Activated CD4-positive, CD25-positive, alpha-beta regulatory T cell (primary cell): ENCODE data around the gene PCDH15.

Experiments
- DNase-seq, 4 experiments: peaks; one replicate each; lab custom pipeline; 2025; lab: John Stamatoyannopoulos, UW

The PCDH15 gene

GRCh38 chr10:54125098-54125747 is 675.8 kb downstream of the PCDH15 start:
- DNase-seq, result no peak

GRCh38 chr10:54124209-54124885 is 676.7 kb downstream of the PCDH15 start:
- DNase-seq, result no peak

GRCh38 chr10:54120806-54121205 is 680.2 kb downstream of the PCDH15 start:
- DNase-seq, result no peak

DNA sequence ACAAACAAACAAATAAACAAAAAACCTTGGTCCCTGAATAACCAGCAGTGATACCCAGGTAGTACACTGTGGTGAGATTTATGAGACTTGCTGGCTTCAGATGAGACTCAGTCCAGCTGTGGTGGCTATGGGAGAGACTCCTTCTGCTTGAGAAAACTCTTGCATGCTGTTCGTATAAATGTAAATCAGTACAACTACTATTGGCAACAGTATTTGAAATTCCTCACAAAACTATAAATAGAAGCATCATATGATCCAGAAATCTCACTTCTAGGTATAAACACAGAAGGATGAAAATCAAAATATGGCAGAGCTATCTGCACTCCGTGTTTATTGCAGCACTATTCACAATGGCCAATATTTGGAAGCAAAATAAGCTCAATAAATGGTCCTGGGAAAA is 692.1 kb downstream of the PCDH15 start:
- DNase-seq, result no peak

DNA sequence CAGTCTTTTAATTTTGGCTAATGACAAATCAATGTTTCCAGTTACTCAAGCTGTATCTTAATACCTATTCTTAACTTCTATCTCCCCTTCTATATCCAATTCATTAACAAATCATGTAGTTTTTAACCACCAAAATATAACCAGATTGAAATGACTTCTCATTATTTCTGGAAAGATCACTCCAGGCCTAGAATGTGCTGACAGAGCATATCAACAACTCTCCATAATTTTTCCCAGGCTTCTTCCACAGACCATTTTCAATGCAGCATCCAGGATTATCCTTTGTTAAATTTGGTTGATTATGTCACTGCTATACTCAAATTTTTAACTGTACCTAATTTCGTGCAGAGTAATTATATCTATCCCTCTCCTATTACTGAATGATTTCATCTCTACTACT is 704.1 kb downstream of the PCDH15 start:
- DNase-seq, result no peak

- DNase-seq, result no peak
These were observed 706.7 kb downstream of the PCDH15 start for GRCh38 chr10:54094321-54094720.

DNA sequence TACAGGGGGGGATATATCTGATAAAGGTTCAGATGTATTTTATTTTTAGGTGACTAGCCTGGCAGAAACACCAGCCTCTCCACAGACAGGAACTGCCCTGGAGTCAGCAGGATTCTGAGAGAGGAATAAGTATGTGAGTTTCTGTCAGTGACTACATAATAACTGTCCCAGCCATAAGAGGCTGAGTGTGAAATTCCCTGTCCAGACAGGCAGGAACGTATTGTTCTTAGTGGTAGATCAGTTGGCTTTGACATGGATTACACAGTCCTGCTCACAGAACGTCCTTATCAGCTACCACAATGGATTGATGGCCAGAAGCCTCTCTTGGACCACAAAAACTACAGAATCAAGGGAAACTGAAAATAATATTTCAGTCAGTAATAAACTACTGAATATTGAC is 709.8 kb downstream of the PCDH15 start:
- DNase-seq, result no peak

GRCh38 chr10:54081950-54082349 is 719.1 kb downstream of the PCDH15 start:
- DNase-seq, result no peak

DNA sequence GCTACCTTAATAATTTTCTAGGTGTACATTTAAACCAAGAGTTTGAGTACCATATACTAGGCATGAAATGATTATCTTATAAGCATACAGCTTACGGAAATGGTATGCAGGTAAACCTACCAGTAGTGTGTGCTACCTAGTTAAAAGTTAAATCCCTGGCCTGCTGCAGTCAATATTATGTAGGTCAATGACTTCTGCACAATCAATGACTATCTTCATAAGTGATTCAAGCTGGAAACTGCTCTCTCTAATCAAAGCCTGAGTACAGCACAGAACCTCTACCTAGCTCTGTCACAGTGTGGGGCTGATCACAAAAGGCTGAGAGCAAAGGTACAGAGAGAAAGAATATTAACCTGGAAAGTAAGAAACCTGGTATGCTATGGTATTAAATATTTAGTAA is 733.7 kb downstream of the PCDH15 start:
- DNase-seq, result no peak

- DNase-seq, result no peak
These were observed 734.4 kb downstream of the PCDH15 start for GRCh38 chr10:54066646-54067045.

DNA sequence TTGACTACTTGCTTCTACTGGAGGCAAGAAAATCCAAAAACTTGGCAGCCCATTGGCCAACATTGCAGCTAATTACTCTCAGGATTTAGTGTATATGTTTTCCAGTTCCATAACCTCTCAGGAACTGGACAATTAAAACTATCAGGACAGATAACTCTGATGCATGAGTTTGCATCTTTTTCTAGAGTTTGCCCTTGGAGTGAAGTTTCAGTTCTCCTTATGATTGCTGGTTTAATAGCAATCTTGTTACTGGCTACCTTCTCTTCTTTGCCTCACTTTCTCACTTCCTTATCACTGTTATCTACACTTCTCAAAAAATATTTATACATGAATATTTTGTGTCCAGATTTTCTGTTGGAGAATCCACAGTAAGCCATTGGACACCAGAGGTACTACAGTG is 735.9 kb downstream of the PCDH15 start:
- no peak for DNase-seq

GRCh38 chr10:54064215-54064614 is 736.8 kb downstream of the PCDH15 start:
- DNase-seq, result no peak

DNA sequence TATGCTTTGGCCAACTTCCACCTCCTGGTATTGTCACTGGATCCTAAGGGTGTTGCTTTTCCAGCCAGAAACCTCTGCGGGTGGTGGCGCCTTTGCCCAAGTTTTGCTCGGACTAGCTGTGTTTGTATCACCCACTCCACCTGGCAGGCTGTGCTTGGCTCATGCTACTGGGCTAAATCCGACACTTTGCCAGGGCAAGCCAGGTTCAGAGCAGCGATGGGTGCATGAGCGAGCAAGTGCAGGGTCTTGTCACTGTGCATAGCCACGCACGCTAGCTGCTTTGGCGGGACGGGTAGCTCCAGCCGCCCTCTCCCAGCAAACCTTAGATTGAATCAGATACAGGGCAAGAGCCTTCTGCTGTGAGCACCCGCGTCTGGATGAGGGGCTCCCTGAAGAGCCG is 737.5 kb downstream of the PCDH15 start:
- DNase-seq, result no peak

DNA sequence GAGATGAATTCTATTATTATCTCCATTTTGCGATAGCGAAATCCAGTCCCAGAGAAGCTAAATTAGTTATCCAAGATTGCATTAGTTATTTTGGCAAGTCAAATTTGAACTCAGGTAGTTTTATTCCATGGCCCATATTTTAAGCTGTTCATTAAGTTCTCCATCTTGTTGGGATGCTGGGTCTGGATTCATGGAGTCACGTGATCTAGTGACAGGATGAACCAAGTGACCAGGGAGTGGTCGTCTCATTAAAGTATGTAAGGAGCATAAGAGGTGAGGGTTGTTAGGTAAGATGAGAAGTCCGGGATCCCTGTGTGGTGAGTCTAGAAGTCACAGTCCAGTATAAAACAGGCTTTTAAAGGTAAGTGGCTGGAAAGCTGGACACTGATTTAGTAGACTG is 740.5 kb downstream of the PCDH15 start:
- no peak for DNase-seq

DNA sequence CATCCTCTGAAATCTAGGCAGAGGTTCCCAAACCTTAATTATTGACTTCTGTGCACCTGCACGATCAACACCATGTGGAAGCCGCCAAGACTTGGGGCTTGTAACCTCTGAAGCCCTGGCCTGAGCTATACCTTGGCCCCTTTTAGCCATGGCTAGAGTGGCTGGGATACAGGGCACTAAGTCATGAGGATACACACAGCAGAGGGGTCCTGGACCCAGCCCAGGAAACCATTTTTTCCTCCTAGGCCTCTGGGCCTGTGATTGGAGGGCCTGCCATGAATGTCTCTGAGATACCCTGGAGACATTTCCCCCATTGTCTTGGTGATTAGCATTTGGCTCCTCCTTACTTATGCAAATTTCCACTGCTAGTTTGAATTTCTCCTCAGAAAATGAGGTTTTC is 743.7 kb downstream of the PCDH15 start:
- DNase-seq, result no peak

DNA sequence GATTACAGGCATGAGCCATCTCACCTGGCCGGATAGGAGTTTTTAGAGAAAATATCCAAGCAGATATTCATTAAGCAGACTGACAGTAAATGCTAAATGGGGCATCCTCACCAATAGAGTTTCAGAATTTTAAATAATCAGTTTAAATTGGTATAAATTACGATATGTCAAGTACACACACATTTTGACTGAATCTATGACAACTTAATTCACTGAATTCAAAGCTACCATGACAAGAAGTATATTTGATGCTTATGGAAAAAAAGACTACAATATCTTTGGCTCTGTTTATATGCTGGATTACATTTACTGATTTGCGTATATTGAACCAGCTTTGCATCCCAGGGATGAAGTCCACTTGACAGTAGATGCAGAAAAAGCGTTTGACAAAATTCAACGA is 774.7 kb downstream of the PCDH15 start:
- DNase-seq, result no peak

DNA sequence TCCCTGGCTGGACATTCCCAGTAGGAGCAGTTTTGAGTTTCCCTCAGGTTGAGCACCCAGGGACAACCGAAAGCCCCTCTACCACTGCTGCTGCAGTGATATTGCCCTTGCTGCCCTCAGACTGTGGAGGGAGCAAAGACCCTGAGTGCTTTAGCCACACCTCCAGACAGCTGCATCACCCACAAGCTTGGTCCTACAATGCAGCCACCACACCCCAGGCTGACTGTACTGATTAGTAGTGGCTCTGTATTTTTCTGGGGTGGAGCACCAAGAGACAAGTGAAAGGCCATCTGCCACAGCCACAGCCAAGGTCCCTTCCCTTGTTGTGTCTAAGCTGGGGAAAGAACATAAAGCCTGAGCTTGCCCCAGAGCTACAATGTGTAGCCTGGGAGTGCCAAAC is 789.9 kb downstream of the PCDH15 start:
- no peak for DNase-seq

- DNase-seq, result no peak
These were observed 790.6 kb downstream of the PCDH15 start for GRCh38 chr10:54010337-54010933.

DNA sequence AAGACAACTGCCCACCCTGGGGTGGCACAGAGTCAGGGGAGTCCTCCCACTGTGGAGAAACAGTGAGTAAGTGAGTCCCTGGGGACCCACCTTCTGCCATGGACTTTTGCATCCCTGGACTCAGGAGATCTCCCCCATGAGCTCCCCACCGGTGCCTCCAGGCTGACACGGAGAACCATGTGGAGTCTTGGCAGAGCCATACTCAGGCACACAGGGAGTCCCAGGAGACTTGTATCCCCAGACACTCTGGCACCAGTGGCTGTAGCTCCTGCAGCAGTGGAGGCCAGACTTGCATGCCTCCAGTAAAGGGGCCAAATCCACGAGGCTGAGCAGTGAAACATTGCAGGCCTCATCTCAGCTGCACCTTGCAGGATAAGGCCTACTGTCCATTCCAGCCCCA is 791.4 kb downstream of the PCDH15 start:
- DNase-seq, result no peak

DNA sequence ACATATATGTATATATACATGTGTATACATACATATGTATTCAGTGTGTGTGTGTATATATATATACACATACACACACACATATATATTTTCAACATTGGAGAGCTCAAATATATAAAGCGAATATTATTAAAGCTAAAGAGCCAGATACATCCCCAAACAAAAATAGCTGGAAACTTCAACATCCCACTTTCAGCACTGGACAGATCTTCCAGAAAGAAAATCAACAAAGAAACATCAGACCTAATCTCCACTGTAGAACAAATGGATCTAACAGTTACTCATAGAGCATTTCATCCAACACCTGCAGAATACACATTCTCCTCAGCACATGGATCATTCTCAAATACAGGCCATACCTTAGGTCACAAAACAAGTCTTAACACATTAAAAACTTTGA is 799.0 kb downstream of the PCDH15 start:
- no peak for DNase-seq

DNA sequence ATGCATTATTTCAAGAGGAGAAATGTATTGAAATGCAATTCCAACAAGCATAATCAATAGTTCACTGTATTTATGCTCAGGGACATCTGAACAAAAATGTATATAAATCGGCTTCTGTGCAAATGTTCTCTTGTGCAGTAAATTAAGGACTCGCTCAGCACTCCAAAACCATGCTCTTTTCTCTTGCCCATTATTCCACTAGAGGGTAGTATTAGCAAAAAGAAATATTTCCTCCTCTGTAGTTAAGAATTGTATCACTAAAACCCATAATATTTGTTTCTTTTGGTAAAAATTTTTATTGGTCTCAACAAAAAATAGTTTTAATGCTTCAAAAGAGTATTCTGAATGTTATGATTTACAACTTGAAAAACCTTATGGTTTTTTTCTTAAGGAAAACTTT is 803.1 kb downstream of the PCDH15 start:
- DNase-seq, result no peak

DNA sequence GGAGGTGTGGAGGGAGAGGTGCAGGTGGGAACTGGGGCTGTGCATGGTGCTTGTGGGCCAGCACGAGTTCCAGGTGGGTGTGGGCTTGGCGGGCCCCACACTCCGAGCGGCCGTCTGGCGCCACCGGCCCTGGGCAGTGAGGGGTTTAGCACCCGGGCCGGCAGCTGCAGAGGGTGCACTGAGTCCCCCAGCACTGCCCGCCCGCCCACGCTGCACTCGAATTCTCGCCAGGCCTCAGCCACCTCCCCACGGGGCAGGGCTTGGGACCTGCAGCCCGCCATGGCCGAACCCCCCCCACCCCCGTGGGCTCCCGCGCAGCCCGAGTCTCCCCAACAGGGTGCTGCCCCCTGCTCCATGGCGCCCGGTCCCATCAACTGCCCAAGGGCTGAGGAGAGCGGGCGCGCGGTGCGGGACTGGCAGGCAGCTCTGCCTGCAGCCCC is 810.2 kb downstream of the PCDH15 start:
- DNase-seq, result no peak

DNA sequence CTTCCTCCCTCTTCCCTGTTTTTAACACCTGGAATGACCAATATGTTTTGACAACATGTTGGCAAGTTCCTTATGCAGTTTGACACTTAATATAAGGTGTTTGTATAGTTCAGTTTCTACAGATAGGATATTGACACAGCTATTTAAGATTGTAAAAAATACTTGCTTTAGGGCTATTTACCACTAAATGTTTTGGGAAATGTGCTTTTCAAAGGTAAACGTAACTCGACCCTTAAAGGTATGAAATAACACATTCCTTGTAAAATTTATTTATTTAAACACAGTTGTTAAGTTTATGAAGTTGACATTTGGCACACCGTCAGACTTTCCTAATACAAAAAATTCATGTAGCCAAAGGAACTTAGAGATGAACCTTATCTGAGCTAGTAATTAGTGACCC is 817.6 kb downstream of the PCDH15 start:
- no peak for DNase-seq

- no peak for DNase-seq
These were observed 820.8 kb downstream of the PCDH15 start for GRCh38 chr10:53980210-53980609.
